ENCODE measurements around the gene CALN1. TPM values are rescaled to one million over a fixed set of nuclear protein-coding genes. Genes with fewer than 3 reads are reported as not detected.

Gene CALN1
- total and polyA plus RNA-seq, 4 donors: 0.14 to 0.84 (median 0.24) TPM

DNA sequence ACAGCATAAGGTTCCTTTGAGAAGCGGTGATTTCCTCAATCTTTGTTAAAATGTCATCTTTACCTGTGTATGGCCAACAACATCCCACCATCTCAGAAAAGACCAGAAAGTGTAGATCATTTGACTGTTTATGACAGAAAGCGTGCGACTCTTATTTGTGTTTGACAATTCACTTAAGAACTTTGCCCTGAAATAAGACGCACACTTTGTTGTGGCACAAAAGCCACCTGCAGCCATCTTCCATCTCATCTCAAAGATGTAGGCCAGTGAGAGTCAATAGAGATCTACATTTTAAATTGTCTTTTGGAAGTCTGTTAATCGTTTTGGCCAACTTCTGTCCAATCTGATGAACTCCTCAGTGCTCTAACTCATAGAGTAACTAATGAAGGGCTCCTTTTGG lies 114.0 kb downstream of the CALN1 start:
- H3K27ac ChIP-seq (ENCODE audit: low read depth in 1 of 2, low read length in 2 of 2): no peak overlapping the region
- TF ChIP-seq GABPA (IDR thresholded peaks at IDR 0.05 in 1 of 2, conservative IDR thresholded peaks at IDR 0.05 in 1 of 2) (no peak), JUND (IDR thresholded peaks at IDR 0.05) (no peak), HNF4A (conservative IDR thresholded peaks at IDR 0.05) (no peak)
- TF ChIP-seq, protein P1, sequence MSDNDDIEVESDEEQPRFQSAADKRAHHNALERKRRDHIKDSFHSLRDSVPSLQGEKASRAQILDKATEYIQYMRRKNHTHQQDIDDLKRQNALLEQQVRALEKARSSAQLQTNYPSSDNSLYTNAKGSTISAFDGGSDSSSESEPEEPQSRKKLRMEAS (IDR thresholded peaks at IDR 0.05): no peak
- H3K4me1 ChIP-seq (ENCODE audit: control insufficient read depth in 4 of 4, insufficient read depth in 4 of 4, low read length in 3 of 4): no peaks in the 10 kb centered on the region
- no peak for DNase-seq (ENCODE audit: low spot score)
- no peaks in the 10 kb centered on the region for H3K9me3 ChIP-seq (ENCODE audit: control insufficient read depth in 4 of 4, low read length in 3 of 4)
- H3K9ac ChIP-seq (ENCODE audit: low read depth in 1 of 2, low read length in 2 of 2): no peak overlapping the region
- H3K27me3 ChIP-seq (ENCODE audit: control insufficient read depth in 4 of 4, insufficient read depth in 4 of 4, low read length in 3 of 4): no peaks in the 10 kb centered on the region
- WGBS: 83% methylated on average over 5 of the region's 5 CpGs
- no peak overlapping the region for H3K4me3 ChIP-seq (ENCODE audit: low read depth in 1 of 3, low read length in 3 of 3)
- H3K36me3 ChIP-seq (ENCODE audit: control insufficient read depth in 4 of 4, insufficient read depth in 3 of 4, low read depth in 1 of 4, low read length in 3 of 4): no peaks in the 10 kb centered on the region

DNA sequence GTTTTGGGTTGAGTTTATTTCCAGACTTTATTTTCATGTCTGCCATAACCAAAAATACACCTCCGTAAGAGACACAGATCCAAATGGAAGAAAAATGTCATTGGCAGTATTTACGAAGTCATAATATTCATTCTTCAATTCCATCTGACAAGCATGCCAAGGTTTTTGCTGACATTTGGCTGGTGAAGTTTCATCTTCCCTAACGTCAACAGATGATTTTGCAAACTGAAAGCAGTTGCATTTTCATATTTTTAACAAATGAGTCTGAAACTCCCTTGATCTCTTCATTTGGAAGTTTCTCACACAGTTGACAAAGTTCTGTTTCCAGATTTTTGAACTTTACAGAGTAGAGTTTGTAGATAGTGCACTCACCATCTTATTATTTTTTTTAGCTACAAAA lies 114.5 kb downstream of the CALN1 start:
- Histone ChIP-seq H3K27me3 (ENCODE audit: control insufficient read depth in 4 of 4, insufficient read depth in 4 of 4, low read length in 3 of 4) (no peaks in the 10 kb centered on the region), H3K9me3 (ENCODE audit: control insufficient read depth in 4 of 4, low read length in 3 of 4) (no peaks in the 10 kb centered on the region), H3K27ac (ENCODE audit: low read depth in 1 of 2, low read length in 2 of 2) (no peak overlapping the region), H3K4me3 (ENCODE audit: low read depth in 1 of 3, low read length in 3 of 3) (no peak overlapping the region), H3K4me1 (ENCODE audit: control insufficient read depth in 4 of 4, insufficient read depth in 4 of 4, low read length in 3 of 4) (no peaks in the 10 kb centered on the region), H3K9ac (ENCODE audit: low read depth in 1 of 2, low read length in 2 of 2) (no peak overlapping the region), H3K36me3 (ENCODE audit: control insufficient read depth in 4 of 4, insufficient read depth in 3 of 4, low read depth in 1 of 4, low read length in 3 of 4) (no peaks in the 10 kb centered on the region)
- TF ChIP-seq, protein P1 (IDR thresholded peaks at IDR 0.05): no peak
- TF ChIP-seq RAD21 (IDR thresholded peaks at IDR 0.05) (no peak), NR2F2 (IDR thresholded peaks at IDR 0.05) (no peak), SP1 (IDR thresholded peaks at IDR 0.05) (no peak), JUND (IDR thresholded peaks at IDR 0.05) (no peak), HNF4A (conservative IDR thresholded peaks at IDR 0.05) (no peak), RXRA (IDR thresholded peaks at IDR 0.05) (no peak), FOXA2 (IDR thresholded peaks at IDR 0.05) (no peak), YY1 (IDR thresholded peaks at IDR 0.05) (no peak), HNF4G (IDR thresholded peaks at IDR 0.05) (no peak), GABPA (IDR thresholded peaks at IDR 0.05 in 1 of 2, conservative IDR thresholded peaks at IDR 0.05 in 1 of 2) (no peak)
- TF ChIP-seq, protein P2, sequence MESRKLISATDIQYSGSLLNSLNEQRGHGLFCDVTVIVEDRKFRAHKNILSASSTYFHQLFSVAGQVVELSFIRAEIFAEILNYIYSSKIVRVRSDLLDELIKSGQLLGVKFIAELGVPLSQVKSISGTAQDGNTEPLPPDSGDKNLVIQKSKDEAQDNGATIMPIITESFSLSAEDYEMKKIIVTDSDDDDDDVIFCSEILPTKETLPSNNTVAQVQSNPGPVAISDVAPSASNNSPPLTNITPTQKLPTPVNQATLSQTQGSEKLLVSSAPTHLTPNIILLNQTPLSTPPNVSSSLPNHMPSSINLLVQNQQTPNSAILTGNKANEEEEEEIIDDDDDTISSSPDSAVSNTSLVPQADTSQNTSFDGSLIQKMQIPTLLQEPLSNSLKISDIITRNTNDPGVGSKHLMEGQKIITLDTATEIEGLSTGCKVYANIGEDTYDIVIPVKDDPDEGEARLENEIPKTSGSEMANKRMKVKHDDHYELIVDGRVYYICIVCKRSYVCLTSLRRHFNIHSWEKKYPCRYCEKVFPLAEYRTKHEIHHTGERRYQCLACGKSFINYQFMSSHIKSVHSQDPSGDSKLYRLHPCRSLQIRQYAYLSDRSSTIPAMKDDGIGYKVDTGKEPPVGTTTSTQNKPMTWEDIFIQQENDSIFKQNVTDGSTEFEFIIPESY (IDR thresholded peaks at IDR 0.05): no peak
- TF ChIP-seq, protein P3, sequence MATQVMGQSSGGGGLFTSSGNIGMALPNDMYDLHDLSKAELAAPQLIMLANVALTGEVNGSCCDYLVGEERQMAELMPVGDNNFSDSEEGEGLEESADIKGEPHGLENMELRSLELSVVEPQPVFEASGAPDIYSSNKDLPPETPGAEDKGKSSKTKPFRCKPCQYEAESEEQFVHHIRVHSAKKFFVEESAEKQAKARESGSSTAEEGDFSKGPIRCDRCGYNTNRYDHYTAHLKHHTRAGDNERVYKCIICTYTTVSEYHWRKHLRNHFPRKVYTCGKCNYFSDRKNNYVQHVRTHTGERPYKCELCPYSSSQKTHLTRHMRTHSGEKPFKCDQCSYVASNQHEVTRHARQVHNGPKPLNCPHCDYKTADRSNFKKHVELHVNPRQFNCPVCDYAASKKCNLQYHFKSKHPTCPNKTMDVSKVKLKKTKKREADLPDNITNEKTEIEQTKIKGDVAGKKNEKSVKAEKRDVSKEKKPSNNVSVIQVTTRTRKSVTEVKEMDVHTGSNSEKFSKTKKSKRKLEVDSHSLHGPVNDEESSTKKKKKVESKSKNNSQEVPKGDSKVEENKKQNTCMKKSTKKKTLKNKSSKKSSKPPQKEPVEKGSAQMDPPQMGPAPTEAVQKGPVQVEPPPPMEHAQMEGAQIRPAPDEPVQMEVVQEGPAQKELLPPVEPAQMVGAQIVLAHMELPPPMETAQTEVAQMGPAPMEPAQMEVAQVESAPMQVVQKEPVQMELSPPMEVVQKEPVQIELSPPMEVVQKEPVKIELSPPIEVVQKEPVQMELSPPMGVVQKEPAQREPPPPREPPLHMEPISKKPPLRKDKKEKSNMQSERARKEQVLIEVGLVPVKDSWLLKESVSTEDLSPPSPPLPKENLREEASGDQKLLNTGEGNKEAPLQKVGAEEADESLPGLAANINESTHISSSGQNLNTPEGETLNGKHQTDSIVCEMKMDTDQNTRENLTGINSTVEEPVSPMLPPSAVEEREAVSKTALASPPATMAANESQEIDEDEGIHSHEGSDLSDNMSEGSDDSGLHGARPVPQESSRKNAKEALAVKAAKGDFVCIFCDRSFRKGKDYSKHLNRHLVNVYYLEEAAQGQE (IDR thresholded peaks at IDR 0.05): no peak
- TF ChIP-seq, protein P4, sequence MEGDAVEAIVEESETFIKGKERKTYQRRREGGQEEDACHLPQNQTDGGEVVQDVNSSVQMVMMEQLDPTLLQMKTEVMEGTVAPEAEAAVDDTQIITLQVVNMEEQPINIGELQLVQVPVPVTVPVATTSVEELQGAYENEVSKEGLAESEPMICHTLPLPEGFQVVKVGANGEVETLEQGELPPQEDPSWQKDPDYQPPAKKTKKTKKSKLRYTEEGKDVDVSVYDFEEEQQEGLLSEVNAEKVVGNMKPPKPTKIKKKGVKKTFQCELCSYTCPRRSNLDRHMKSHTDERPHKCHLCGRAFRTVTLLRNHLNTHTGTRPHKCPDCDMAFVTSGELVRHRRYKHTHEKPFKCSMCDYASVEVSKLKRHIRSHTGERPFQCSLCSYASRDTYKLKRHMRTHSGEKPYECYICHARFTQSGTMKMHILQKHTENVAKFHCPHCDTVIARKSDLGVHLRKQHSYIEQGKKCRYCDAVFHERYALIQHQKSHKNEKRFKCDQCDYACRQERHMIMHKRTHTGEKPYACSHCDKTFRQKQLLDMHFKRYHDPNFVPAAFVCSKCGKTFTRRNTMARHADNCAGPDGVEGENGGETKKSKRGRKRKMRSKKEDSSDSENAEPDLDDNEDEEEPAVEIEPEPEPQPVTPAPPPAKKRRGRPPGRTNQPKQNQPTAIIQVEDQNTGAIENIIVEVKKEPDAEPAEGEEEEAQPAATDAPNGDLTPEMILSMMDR (IDR thresholded peaks at IDR 0.05; ENCODE audit: low read depth, low read length, missing input control): no peak
- TF ChIP-seq, protein P5, sequence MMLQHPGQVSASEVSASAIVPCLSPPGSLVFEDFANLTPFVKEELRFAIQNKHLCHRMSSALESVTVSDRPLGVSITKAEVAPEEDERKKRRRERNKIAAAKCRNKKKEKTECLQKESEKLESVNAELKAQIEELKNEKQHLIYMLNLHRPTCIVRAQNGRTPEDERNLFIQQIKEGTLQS (IDR thresholded peaks at IDR 0.05): no peak
- WGBS: 72% methylated on average over 3 of the region's 3 CpGs
- no peak for DNase-seq (ENCODE audit: low spot score)

Data from liver (tissue), 9 donors.